ENCODE results near the gene PIGO.

DNA sequence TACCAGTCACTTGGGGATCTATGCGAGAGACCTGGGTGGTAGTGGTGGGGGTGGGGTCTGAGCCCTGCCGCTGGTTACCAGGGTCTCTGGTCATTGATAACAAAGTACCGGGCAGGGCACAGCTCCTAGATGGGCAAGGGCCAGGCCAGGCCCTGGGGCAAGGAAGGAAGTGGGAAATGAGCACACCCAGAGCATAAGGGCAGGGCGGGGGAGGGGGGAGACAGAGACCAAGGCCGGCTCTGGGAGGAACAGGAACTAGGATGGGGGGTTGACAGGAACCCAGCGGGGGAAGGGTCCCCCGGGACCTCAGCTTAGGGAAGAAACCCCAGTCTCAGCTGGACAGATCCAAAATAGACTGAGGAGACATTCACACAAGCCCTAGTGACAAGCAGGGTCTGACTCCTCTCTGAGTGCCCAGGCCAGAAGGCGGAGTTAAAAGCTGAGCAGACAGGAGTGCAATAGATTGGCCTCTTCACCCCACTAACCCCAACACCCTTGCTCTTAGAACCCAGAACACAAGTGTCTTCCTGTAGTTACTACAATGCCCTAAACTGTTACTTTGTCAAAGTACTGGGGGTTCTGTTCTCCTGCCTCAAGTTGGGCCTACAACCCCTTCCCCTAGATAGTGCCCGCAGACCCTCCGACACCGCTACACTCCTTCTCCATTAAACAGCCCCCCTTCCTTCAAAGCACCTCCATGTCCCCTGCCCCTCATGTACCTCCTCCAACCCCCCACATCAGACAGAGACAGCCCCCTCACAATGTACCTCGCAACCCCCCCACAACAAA is 18.6 kb upstream of the PIGO start:
- TF ChIP-seq, protein P1, sequence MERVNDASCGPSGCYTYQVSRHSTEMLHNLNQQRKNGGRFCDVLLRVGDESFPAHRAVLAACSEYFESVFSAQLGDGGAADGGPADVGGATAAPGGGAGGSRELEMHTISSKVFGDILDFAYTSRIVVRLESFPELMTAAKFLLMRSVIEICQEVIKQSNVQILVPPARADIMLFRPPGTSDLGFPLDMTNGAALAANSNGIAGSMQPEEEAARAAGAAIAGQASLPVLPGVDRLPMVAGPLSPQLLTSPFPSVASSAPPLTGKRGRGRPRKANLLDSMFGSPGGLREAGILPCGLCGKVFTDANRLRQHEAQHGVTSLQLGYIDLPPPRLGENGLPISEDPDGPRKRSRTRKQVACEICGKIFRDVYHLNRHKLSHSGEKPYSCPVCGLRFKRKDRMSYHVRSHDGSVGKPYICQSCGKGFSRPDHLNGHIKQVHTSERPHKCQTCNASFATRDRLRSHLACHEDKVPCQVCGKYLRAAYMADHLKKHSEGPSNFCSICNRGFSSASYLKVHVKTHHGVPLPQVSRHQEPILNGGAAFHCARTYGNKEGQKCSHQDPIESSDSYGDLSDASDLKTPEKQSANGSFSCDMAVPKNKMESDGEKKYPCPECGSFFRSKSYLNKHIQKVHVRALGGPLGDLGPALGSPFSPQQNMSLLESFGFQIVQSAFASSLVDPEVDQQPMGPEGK (CRISPR knock-in tag; IDR thresholded peaks at IDR 0.05; ENCODE audit: borderline replicate concordance) = no peak
- TF ChIP-seq, protein P2, sequence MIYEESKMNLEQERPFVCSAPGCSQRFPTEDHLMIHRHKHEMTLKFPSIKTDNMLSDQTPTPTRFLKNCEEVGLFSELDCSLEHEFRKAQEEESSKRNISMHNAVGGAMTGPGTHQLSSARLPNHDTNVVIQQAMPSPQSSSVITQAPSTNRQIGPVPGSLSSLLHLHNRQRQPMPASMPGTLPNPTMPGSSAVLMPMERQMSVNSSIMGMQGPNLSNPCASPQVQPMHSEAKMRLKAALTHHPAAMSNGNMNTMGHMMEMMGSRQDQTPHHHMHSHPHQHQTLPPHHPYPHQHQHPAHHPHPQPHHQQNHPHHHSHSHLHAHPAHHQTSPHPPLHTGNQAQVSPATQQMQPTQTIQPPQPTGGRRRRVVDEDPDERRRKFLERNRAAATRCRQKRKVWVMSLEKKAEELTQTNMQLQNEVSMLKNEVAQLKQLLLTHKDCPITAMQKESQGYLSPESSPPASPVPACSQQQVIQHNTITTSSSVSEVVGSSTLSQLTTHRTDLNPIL (CRISPR knock-in tag; IDR thresholded peaks at IDR 0.05; ENCODE audit: low read depth) = no peak
- TF ChIP-seq ZFP30 (CRISPR knock-in tag; IDR thresholded peaks at IDR 0.05) = no peak
- TF ChIP-seq ZFP3 (CRISPR knock-in tag; IDR thresholded peaks at IDR 0.05) = no peak
- TF ChIP-seq GLIS3 (CRISPR knock-in tag; IDR thresholded peaks at IDR 0.05) = no peak
- no peak for TF ChIP-seq OSR1 (CRISPR knock-in tag; IDR thresholded peaks at IDR 0.05)
- no peak for TF ChIP-seq BACH2 (CRISPR knock-in tag; IDR thresholded peaks at IDR 0.05; ENCODE audit: borderline replicate concordance)
- TF ChIP-seq TOX (CRISPR knock-in tag; IDR thresholded peaks at IDR 0.05; ENCODE audit: borderline replicate concordance) = no peak
